Measurements from ENCODE around the gene PRKN.

The PRKN gene

DNA sequence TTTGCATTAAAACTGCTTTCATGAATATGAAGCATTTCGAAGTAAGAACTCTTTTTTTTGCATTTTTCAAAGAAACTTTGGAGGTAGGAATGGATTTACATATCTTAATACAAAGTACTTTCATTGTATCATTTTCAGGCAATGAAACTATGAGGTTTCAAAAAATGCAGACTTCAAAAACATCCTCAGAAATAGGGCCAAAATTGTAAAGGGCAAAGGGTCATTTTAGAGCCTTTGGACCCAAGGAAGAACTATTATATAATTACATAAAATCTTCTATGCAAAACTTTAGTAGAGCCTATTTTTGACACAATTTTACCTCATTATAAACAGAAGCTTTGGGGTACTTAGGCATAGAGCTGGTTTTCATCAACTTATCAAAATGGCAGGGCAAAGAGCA lies 4.9 kb downstream of the PRKN start:
- peaks cover 1% of the 10 kb centered on the region for H3K27me3 Mint-ChIP-seq
- peaks cover 3% of the 10 kb centered on the region for H3K36me3 Mint-ChIP-seq
- H3K4me1 Mint-ChIP-seq (ENCODE audit: low read depth), result peaks cover 8% of the 10 kb centered on the region

DNA sequence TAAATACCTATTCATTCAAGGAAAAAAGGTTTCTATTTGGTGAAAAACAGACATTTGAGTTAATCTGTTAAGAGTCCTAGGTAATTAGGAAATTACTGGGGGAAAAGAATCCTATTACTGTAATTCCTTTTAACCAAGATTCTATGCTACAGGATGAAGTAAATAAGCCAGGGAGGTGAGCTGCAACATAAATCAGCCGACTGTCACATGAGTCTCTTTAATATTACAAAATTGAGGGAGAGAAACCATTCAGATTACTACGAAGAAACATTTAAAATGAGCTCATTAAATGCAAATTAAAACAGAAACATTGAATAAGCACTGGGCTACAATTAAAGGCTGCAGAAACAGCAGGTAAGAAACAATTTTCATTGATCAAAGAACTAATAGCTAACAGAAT lies 5.3 kb downstream of the PRKN start:
- H3K27me3 Mint-ChIP-seq, result peaks cover 1% of the 10 kb centered on the region
- peaks cover 3% of the 10 kb centered on the region for H3K36me3 Mint-ChIP-seq
- no peak overlapping the region for H3K4me3 Mint-ChIP-seq
- peaks cover 8% of the 10 kb centered on the region for H3K4me1 Mint-ChIP-seq (ENCODE audit: low read depth)
- H3K9me3 Mint-ChIP-seq (ENCODE audit: low read depth), result no peaks in the 10 kb centered on the region
- no peak overlapping the region for H3K27ac Mint-ChIP-seq

More for the DNA sequence above, 4.9 kb downstream of the PRKN start:
- Mint-ChIP-seq H3K27ac (no peak overlapping the region), H3K4me3 (no peak overlapping the region), H3K9me3 (ENCODE audit: low read depth) (no peaks in the 10 kb centered on the region)

DNA sequence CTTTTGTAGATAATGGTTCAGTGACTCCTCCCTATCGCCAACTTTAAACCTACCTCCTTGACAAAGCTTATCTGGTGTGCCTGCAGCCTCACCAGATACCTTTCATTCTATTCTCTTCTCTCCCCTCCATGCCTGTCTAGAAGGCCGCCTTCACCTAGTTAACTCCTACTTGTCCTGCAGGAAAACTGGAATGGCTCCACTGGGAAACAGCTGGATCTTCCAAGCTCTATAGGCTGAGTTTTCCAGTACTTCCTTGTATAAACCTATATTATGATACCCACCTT lies 6.2 kb downstream of the PRKN start:
- H3K4me3 Mint-ChIP-seq, result no peak overlapping the region
- no peak overlapping the region for H3K27ac Mint-ChIP-seq
- peaks cover 3% of the 10 kb centered on the region for H3K4me1 Mint-ChIP-seq (ENCODE audit: low read depth)
- H3K9me3 Mint-ChIP-seq (ENCODE audit: low read depth), result no peaks in the 10 kb centered on the region
- H3K36me3 Mint-ChIP-seq, result peaks cover 3% of the 10 kb centered on the region
- H3K27me3 Mint-ChIP-seq, result peaks cover 1% of the 10 kb centered on the region

DNA sequence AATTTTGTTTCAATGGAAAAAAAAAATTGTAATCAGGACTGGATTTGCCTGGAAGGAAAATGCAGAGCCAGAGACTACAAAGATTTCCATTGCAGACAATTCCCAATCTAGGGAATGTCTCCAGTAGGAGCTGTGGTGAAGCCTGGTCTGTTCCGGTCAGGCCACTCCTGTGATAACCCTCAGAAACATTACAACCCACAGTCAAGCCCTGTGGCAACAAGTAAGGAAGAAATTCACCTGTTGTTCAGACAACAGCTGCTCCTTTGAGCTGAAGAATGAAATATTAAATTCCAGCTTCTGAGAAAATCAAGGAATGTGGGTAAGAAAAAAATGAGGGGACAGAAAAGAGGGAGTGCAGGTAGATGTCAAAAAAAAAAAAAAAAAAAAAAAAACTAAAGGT lies 8.0 kb downstream of the PRKN start:
- Mint-ChIP-seq H3K27ac (no peak overlapping the region), H3K4me1 (ENCODE audit: low read depth) (peaks cover 3% of the 10 kb centered on the region), H3K36me3 (peaks cover 3% of the 10 kb centered on the region), H3K4me3 (no peak overlapping the region), H3K9me3 (ENCODE audit: low read depth) (no peaks in the 10 kb centered on the region), H3K27me3 (peaks cover 1% of the 10 kb centered on the region)

DNA sequence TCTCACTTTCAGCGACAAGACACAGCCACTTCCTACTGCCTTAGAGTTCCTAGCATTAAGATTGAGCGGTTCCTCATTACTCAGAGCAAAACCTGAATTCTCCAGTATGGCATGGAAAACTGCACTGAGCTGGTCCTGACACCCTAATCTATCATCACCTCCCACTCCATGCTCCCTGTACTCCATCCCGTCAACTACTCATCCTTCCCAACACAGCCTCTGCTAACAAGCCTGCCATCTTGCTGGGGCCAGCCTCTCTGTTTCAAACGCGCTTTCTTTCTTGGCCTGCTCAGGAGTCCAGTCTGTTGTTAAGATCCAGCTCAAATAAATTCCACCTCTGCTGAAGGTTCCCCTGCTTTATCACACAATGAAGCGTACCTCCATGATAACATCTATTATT lies 12.0 kb downstream of the PRKN start:
- H3K27me3 Mint-ChIP-seq, result peaks cover 1% of the 10 kb centered on the region

DNA sequence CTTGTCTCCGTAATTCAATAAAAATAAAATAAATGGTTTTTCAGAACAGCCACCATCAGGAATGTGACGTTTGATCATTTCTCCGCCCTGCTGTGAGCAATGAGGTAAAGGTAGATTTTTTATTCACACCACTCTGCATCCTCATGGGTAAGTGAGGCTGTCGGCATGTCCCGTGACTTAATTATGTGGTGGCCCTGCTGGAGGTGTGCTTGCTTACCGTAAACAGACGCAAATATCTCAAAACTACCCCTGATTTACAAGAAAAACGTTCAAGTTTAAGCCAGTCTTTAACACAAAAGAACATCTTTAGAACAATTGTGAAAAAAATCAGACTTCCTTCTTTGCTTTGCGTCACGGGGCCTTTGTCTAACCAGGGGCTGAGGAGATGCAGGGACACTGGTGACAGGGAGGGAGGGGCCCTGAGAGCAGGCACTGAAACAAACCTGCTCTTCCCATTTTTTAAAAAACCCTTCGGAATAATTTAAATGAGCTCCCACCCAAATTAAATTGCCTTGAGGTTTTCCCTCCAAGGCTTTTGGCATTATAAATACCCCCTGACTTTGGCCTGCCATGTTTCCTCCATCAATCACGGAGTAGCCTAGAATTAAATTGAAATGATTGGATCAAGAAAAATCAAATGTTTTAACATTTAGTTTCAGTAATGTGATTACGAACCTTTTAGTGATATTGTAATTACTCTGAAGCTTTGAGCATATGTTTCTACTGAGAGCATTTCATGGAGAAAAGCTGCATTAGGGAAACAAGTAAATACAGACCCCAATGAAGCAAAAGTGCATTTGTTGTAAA lies 13.4 kb downstream of the PRKN start:
- H3K4me3 Mint-ChIP-seq, result no peak overlapping the region
- no peaks in the 10 kb centered on the region for H3K27me3 Mint-ChIP-seq
- H3K4me1 Mint-ChIP-seq (ENCODE audit: low read depth), result no peaks in the 10 kb centered on the region
- H3K9me3 Mint-ChIP-seq (ENCODE audit: low read depth), result no peaks in the 10 kb centered on the region
- H3K27ac Mint-ChIP-seq, result no peak overlapping the region
- peaks cover 7% of the 10 kb centered on the region for H3K36me3 Mint-ChIP-seq

More for the DNA sequence above, 12.0 kb downstream of the PRKN start:
- no peak overlapping the region for H3K4me3 Mint-ChIP-seq
- H3K36me3 Mint-ChIP-seq, result peaks cover 7% of the 10 kb centered on the region
- H3K4me1 Mint-ChIP-seq (ENCODE audit: low read depth), result no peaks in the 10 kb centered on the region
- H3K9me3 Mint-ChIP-seq (ENCODE audit: low read depth), result no peaks in the 10 kb centered on the region
- H3K27ac Mint-ChIP-seq, result no peak overlapping the region

DNA sequence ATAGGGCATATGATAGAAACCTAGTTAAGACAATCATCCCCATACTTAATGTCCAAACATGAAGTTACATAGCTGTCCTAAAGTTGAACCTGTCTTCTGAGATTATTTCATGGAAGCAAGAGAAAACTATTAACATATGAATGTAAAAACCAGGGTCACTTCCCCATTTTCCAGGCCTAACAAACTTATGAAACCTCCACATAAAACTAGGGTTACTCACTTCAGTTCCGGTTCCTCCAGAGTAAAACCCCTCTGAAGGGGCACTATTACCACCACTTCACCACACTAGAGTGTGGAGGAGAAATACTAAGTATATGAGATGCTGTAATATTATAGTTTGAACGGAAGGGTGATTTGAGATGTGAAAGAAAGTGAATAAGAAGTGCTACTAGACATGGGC lies 14.9 kb downstream of the PRKN start:
- no peak overlapping the region for H3K4me3 Mint-ChIP-seq
- no peaks in the 10 kb centered on the region for H3K9me3 Mint-ChIP-seq (ENCODE audit: low read depth)
- H3K27ac Mint-ChIP-seq, result no peak overlapping the region
- H3K4me1 Mint-ChIP-seq (ENCODE audit: low read depth), result no peaks in the 10 kb centered on the region
- no peaks in the 10 kb centered on the region for H3K27me3 Mint-ChIP-seq
- H3K36me3 Mint-ChIP-seq, result peaks cover 5% of the 10 kb centered on the region

- Mint-ChIP-seq H3K27me3 (no peaks in the 10 kb centered on the region), H3K9me3 (ENCODE audit: low read depth) (no peaks in the 10 kb centered on the region), H3K4me1 (ENCODE audit: low read depth) (no peaks in the 10 kb centered on the region), H3K36me3 (peaks cover 5% of the 10 kb centered on the region), H3K4me3 (no peak overlapping the region), H3K27ac (no peak overlapping the region)
Observed at GRCh38 chr6:162711376-162711775, 16.2 kb downstream of the PRKN start.

- Mint-ChIP-seq H3K4me3 (no peak overlapping the region), H3K27me3 (no peaks in the 10 kb centered on the region), H3K4me1 (ENCODE audit: low read depth) (no peaks in the 10 kb centered on the region), H3K9me3 (ENCODE audit: low read depth) (no peaks in the 10 kb centered on the region), H3K27ac (no peak overlapping the region), H3K36me3 (peaks cover 5% of the 10 kb centered on the region)
Observed at GRCh38 chr6:162710936-162711335, 16.6 kb downstream of the PRKN start.

- Mint-ChIP-seq H3K36me3 (peaks cover 5% of the 10 kb centered on the region), H3K4me1 (ENCODE audit: low read depth) (no peaks in the 10 kb centered on the region), H3K9me3 (ENCODE audit: low read depth) (no peaks in the 10 kb centered on the region), H3K27ac (no peak overlapping the region), H3K27me3 (no peaks in the 10 kb centered on the region), H3K4me3 (no peak overlapping the region)
Observed at GRCh38 chr6:162710419-162710818, 17.1 kb downstream of the PRKN start.

DNA sequence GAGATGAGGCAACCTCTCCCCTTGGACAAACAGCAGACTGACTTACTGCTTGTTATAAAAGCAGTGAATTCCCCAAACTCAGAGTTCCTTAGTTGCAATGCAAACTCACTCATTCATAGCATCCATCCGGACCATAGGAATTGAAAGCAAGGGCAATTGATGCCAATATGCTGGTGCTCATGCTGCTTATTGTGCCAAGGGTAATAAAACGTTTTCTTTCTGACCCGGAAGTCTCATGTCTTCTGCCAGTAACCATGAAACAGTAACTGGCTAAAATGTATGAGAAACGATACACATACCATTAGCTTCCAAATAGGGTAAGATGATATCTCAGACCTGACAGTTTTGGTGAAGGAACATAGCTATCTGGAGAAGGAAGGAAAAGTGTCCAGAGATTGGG lies 18.1 kb downstream of the PRKN start:
- Mint-ChIP-seq H3K4me1 (ENCODE audit: low read depth) (no peaks in the 10 kb centered on the region), H3K9me3 (ENCODE audit: low read depth) (no peaks in the 10 kb centered on the region), H3K27me3 (no peaks in the 10 kb centered on the region), H3K27ac (no peak overlapping the region), H3K4me3 (no peak overlapping the region), H3K36me3 (peaks cover 8% of the 10 kb centered on the region)

GRCh38 chr6:162708971-162709370 lies 18.6 kb downstream of the PRKN start:
- H3K4me3 Mint-ChIP-seq, result no peak overlapping the region
- peaks cover 8% of the 10 kb centered on the region for H3K36me3 Mint-ChIP-seq
- H3K9me3 Mint-ChIP-seq (ENCODE audit: low read depth), result no peaks in the 10 kb centered on the region
- H3K27ac Mint-ChIP-seq, result no peak overlapping the region
- H3K27me3 Mint-ChIP-seq, result no peaks in the 10 kb centered on the region
- H3K4me1 Mint-ChIP-seq (ENCODE audit: low read depth), result no peaks in the 10 kb centered on the region

DNA sequence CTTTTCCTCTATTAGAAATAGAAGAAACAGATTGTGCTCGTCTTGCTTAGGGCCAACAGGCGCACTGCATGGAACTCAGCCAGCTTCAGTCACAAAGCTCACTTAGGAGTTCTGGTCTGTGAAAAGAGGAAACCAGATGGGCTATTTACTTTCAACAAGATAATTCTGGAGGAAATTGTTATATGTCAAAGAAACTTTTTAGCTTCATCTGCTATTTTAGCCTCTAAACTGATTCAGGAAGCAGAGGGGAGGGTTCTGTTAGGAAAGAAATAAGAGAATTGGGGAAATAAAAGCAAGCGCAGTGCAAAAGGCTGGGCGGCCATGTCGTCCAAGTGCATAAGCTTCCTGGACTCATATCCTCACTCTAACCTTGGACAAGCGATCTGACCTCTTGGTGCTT lies 21.3 kb downstream of the PRKN start:
- Mint-ChIP-seq H3K4me1 (ENCODE audit: low read depth) (no peaks in the 10 kb centered on the region), H3K36me3 (peaks cover 5% of the 10 kb centered on the region), H3K27me3 (no peaks in the 10 kb centered on the region), H3K4me3 (no peak overlapping the region), H3K27ac (no peak overlapping the region), H3K9me3 (ENCODE audit: low read depth) (no peaks in the 10 kb centered on the region)

GRCh38 chr6:162705736-162706135 lies 21.8 kb downstream of the PRKN start:
- Mint-ChIP-seq H3K9me3 (ENCODE audit: low read depth) (no peaks in the 10 kb centered on the region), H3K27me3 (no peaks in the 10 kb centered on the region), H3K36me3 (peaks cover 5% of the 10 kb centered on the region), H3K4me3 (no peak overlapping the region), H3K27ac (no peak overlapping the region), H3K4me1 (ENCODE audit: low read depth) (no peaks in the 10 kb centered on the region)

DNA sequence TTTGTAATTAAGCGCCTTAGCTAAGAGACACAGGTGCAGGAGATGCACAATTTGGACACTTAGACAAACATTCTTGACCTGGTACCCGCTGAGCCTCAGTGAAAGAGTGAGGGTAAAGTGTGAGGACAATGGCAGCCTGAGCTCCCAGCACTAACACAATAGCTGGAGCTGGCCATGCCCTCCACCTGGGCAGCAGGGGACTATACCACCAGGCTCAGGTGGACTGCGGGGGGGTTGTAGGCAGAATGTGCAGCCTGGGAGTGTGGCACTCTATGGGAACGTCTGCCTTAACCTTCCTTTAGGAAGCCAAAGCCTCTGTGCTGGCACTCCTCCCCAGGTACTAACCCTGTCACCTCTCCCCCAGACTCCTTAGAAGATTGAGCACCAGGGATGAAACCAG lies 23.6 kb downstream of the PRKN start:
- Mint-ChIP-seq H3K27me3 (no peaks in the 10 kb centered on the region), H3K4me1 (ENCODE audit: low read depth) (no peaks in the 10 kb centered on the region)

GRCh38 chr6:162702446-162702845 lies 25.1 kb downstream of the PRKN start:
- peaks cover 9% of the 10 kb centered on the region for H3K36me3 Mint-ChIP-seq
- no peaks in the 10 kb centered on the region for H3K27me3 Mint-ChIP-seq
- H3K4me1 Mint-ChIP-seq (ENCODE audit: low read depth), result no peaks in the 10 kb centered on the region
- H3K9me3 Mint-ChIP-seq (ENCODE audit: low read depth), result no peaks in the 10 kb centered on the region
- no peak overlapping the region for H3K4me3 Mint-ChIP-seq
- no peak overlapping the region for H3K27ac Mint-ChIP-seq

More for the DNA sequence above, 23.6 kb downstream of the PRKN start:
- Mint-ChIP-seq H3K4me3 (no peak overlapping the region), H3K9me3 (ENCODE audit: low read depth) (no peaks in the 10 kb centered on the region), H3K27ac (no peak overlapping the region), H3K36me3 (peaks cover 9% of the 10 kb centered on the region)

Measured in activated naive CD8-positive, alpha-beta T cell (primary cell).